Measurements from ENCODE around the gene EIF4G1. TPM values are rescaled to one million over a fixed set of nuclear protein-coding genes. Genes with fewer than 3 reads are reported as not detected.

EIF4G1 gene
- polyA plus RNA-seq, 1 donor = 203 TPM

- Histone ChIP-seq H3K4me1 (ENCODE audit: control insufficient read depth, insufficient read depth, low read length) (peaks cover 37% of the 10 kb centered on the region), H3K9me3 (ENCODE audit: control insufficient read depth, low read depth, low read length) (no peaks in the 10 kb centered on the region), H3K27me3 (ENCODE audit: control insufficient read depth, insufficient read depth, low read length) (no peaks in the 10 kb centered on the region), H3K36me3 (ENCODE audit: control insufficient read depth, insufficient read depth, low read length) (peaks cover 45% of the 10 kb centered on the region), H3K27ac (ENCODE audit: low read length) (no peak overlapping the region), H3K4me3 (ENCODE audit: low read length) (no peak overlapping the region)
- no CpG with 5 or more reads among the region's 6 CpGs for WGBS (ENCODE audit: insufficient coverage, low lambda C conversion rate)
- DNase-seq = no peak
Measured at GRCh38 chr3:184350618-184351017, 36.2 kb downstream of the EIF4G1 start.

- Histone ChIP-seq H3K4me3 (ENCODE audit: low read length) (no peak overlapping the region), H3K27ac (ENCODE audit: low read length) (peak overlapping the region; percentile 86), H3K9me3 (ENCODE audit: control insufficient read depth, low read depth, low read length) (no peaks in the 10 kb centered on the region), H3K4me1 (ENCODE audit: control insufficient read depth, insufficient read depth, low read length) (peaks cover 27% of the 10 kb centered on the region), H3K27me3 (ENCODE audit: control insufficient read depth, insufficient read depth, low read length) (no peaks in the 10 kb centered on the region), H3K36me3 (ENCODE audit: control insufficient read depth, insufficient read depth, low read length) (peaks cover 47% of the 10 kb centered on the region)
- no CpG with 5 or more reads among the region's 9 CpGs for WGBS (ENCODE audit: insufficient coverage, low lambda C conversion rate)
- no peak for DNase-seq
Measured at GRCh38 chr3:184351511-184352148, 37.2 kb downstream of the EIF4G1 start.

GRCh38 chr3:184352149-184352785 is 37.9 kb downstream of the EIF4G1 start:
- WGBS (ENCODE audit: insufficient coverage, low lambda C conversion rate) = 100% methylated on average over 1 of the region's 15 CpGs
- peaks cover 50% of the 10 kb centered on the region for H3K36me3 ChIP-seq (ENCODE audit: control insufficient read depth, insufficient read depth, low read length)
- H3K4me3 ChIP-seq (ENCODE audit: low read length) = no peak overlapping the region
- H3K27ac ChIP-seq (ENCODE audit: low read length) = peak overlapping the region; percentile 86
- H3K4me1 ChIP-seq (ENCODE audit: control insufficient read depth, insufficient read depth, low read length) = peaks cover 27% of the 10 kb centered on the region
- H3K9me3 ChIP-seq (ENCODE audit: control insufficient read depth, low read depth, low read length) = no peaks in the 10 kb centered on the region
- DNase-seq = peak; percentile 92 to 95
- no peaks in the 10 kb centered on the region for H3K27me3 ChIP-seq (ENCODE audit: control insufficient read depth, insufficient read depth, low read length)

- peak overlapping the region; percentile 86 for H3K27ac ChIP-seq (ENCODE audit: low read length)
- no peaks in the 10 kb centered on the region for H3K27me3 ChIP-seq (ENCODE audit: control insufficient read depth, insufficient read depth, low read length)
- peaks cover 27% of the 10 kb centered on the region for H3K4me1 ChIP-seq (ENCODE audit: control insufficient read depth, insufficient read depth, low read length)
- H3K4me3 ChIP-seq (ENCODE audit: low read length) = no peak overlapping the region
- peaks cover 57% of the 10 kb centered on the region for H3K36me3 ChIP-seq (ENCODE audit: control insufficient read depth, insufficient read depth, low read length)
- no peak for DNase-seq
- WGBS (ENCODE audit: insufficient coverage, low lambda C conversion rate) = no CpG with 5 or more reads among the region's 11 CpGs
- no peaks in the 10 kb centered on the region for H3K9me3 ChIP-seq (ENCODE audit: control insufficient read depth, low read depth, low read length)
Measured at GRCh38 chr3:184352897-184353545, 38.6 kb downstream of the EIF4G1 start.

- Histone ChIP-seq H3K27ac (ENCODE audit: low read length) (no peak overlapping the region), H3K9me3 (ENCODE audit: control insufficient read depth, low read depth, low read length) (no peaks in the 10 kb centered on the region), H3K4me1 (ENCODE audit: control insufficient read depth, insufficient read depth, low read length) (peaks cover 27% of the 10 kb centered on the region), H3K4me3 (ENCODE audit: low read length) (no peak overlapping the region), H3K36me3 (ENCODE audit: control insufficient read depth, insufficient read depth, low read length) (peaks cover 63% of the 10 kb centered on the region), H3K27me3 (ENCODE audit: control insufficient read depth, insufficient read depth, low read length) (no peaks in the 10 kb centered on the region)
- no peak for DNase-seq
- whole genome bisulfite sequencing (ENCODE audit: insufficient coverage, low lambda C conversion rate) = no CpG with 5 or more reads among the region's 11 CpGs
Measured at GRCh38 chr3:184353546-184353941, 39.1 kb downstream of the EIF4G1 start.

- Histone ChIP-seq H3K27me3 (ENCODE audit: control insufficient read depth, insufficient read depth, low read length) (no peaks in the 10 kb centered on the region), H3K36me3 (ENCODE audit: control insufficient read depth, insufficient read depth, low read length) (peaks cover 68% of the 10 kb centered on the region), H3K4me3 (ENCODE audit: low read length) (no peak overlapping the region), H3K27ac (ENCODE audit: low read length) (no peak overlapping the region), H3K4me1 (ENCODE audit: control insufficient read depth, insufficient read depth, low read length) (peaks cover 31% of the 10 kb centered on the region), H3K9me3 (ENCODE audit: control insufficient read depth, low read depth, low read length) (no peaks in the 10 kb centered on the region)
- no peak for DNase-seq
- WGBS (ENCODE audit: insufficient coverage, low lambda C conversion rate) = no CpG with 5 or more reads among the region's 18 CpGs
Measured at GRCh38 chr3:184354121-184354728, 39.8 kb downstream of the EIF4G1 start.

GRCh38 chr3:184354754-184355153 is 40.3 kb downstream of the EIF4G1 start:
- Histone ChIP-seq H3K4me1 (ENCODE audit: control insufficient read depth, insufficient read depth, low read length) (peaks cover 36% of the 10 kb centered on the region), H3K9me3 (ENCODE audit: control insufficient read depth, low read depth, low read length) (no peaks in the 10 kb centered on the region), H3K4me3 (ENCODE audit: low read length) (no peak overlapping the region), H3K27me3 (ENCODE audit: control insufficient read depth, insufficient read depth, low read length) (no peaks in the 10 kb centered on the region), H3K27ac (ENCODE audit: low read length) (no peak overlapping the region), H3K36me3 (ENCODE audit: control insufficient read depth, insufficient read depth, low read length) (peaks cover 68% of the 10 kb centered on the region)
- no CpG with 5 or more reads among the region's 8 CpGs for WGBS (ENCODE audit: insufficient coverage, low lambda C conversion rate)
- DNase-seq = no peak

GRCh38 chr3:184355261-184356040 is 41.0 kb downstream of the EIF4G1 start:
- no CpG with 5 or more reads among the region's 18 CpGs for WGBS (ENCODE audit: insufficient coverage, low lambda C conversion rate)
- H3K36me3 ChIP-seq (ENCODE audit: control insufficient read depth, insufficient read depth, low read length) = peaks cover 66% of the 10 kb centered on the region
- H3K27ac ChIP-seq (ENCODE audit: low read length) = no peak overlapping the region
- peaks cover 41% of the 10 kb centered on the region for H3K4me1 ChIP-seq (ENCODE audit: control insufficient read depth, insufficient read depth, low read length)
- no peak overlapping the region for H3K4me3 ChIP-seq (ENCODE audit: low read length)
- H3K9me3 ChIP-seq (ENCODE audit: control insufficient read depth, low read depth, low read length) = no peaks in the 10 kb centered on the region
- H3K27me3 ChIP-seq (ENCODE audit: control insufficient read depth, insufficient read depth, low read length) = no peaks in the 10 kb centered on the region
- no peak for DNase-seq

- Histone ChIP-seq H3K9me3 (ENCODE audit: control insufficient read depth, low read depth, low read length) (no peaks in the 10 kb centered on the region), H3K27me3 (ENCODE audit: control insufficient read depth, insufficient read depth, low read length) (no peaks in the 10 kb centered on the region), H3K36me3 (ENCODE audit: control insufficient read depth, insufficient read depth, low read length) (peaks cover 58% of the 10 kb centered on the region), H3K27ac (ENCODE audit: low read length) (no peak overlapping the region), H3K4me1 (ENCODE audit: control insufficient read depth, insufficient read depth, low read length) (peaks cover 33% of the 10 kb centered on the region), H3K4me3 (ENCODE audit: low read length) (no peak overlapping the region)
- no peak for DNase-seq
- no CpG with 5 or more reads among the region's 24 CpGs for WGBS (ENCODE audit: insufficient coverage, low lambda C conversion rate)
Measured at GRCh38 chr3:184357248-184358123, 43.1 kb downstream of the EIF4G1 start.

Measured in large intestine (tissue), 3 donors.